ENCODE data around the gene FRY. TPM values are rescaled to one million over a fixed set of nuclear protein-coding genes. Genes with fewer than 3 reads are reported as not detected.

The FRY gene
- total and polyA plus RNA-seq, 2 of the 13 experiments (the other 11 are each of a cell fraction or from before 2014, with no cell fraction given) = 8.2 to 13.1 TPM

GRCh38 chr13:32135655-32136054, 104.1 kb downstream of the FRY start:
- ChIA-PET CTCF (ENCODE audit: low intra/inter-chr PET ratio, low total read pairs) (no interaction called here), POLR2A (no interaction called here)
- Histone ChIP-seq H3K36me3 (replicated peaks in 1 of 2; ENCODE audit: control insufficient read depth in 1 of 2, insufficient read depth in 2 of 2, low read length in 2 of 2) (peaks cover 2% of the 10 kb centered on the region in 2 experiments; a peak in 1 of 5 replicates), H3K9ac (ENCODE audit: insufficient read depth, low read depth, low read length) (no peak overlapping the region), H3K9me3 (ENCODE audit: low read length) (no peaks in the 10 kb centered on the region), H3K27ac (ENCODE audit: extremely low read length, insufficient read depth, low read length) (no peak overlapping the region), H2AFZ (ENCODE audit: low read length) (no peak overlapping the region), H3K27me3 (ENCODE audit: control insufficient read depth in 1 of 2, insufficient read depth in 2 of 2, low read length in 2 of 2) (no peaks in the 10 kb centered on the region), H3K4me1 (ENCODE audit: insufficient read depth, low read length) (peaks cover 45% of the 10 kb centered on the region), H3K79me2 (ENCODE audit: insufficient read depth, low read length) (no peaks in the 10 kb centered on the region), H3K4me3 (replicated peaks in 1 of 3; ENCODE audit: insufficient read depth in 1 of 3, low read depth in 2 of 3, low read length in 3 of 3) (no peak overlapping the region), H4K20me1 (ENCODE audit: insufficient read depth, low read length) (no peaks in the 10 kb centered on the region), H3K4me2 (ENCODE audit: low read depth, low read length) (no peak overlapping the region)
- FAIRE-seq (no peak), ATAC-seq (no peak), DNase-seq (ENCODE audit: low spot score) (no peak)
- in situ Hi-C loops (cut with HindIII; ENCODE audit: extremely low pct_ligation_motif_present, low pct_unique_long_range_greater_than_20kb) = loop anchor here (25.0 kb wide), 1 partner anchor 98 kb away; the partner anchor contains the start of gene FRY
- BruUV-seq (replicated peaks) = no TSS peak
- WGBS (ENCODE audit: low lambda C conversion rate) = 90% methylated on average over 6 of the region's 6 CpGs
- intact Hi-C loops (cut with micrococcal nuclease; ENCODE audit: unreplicated experiment) = no loop called here
- TF ChIP-seq IKZF5 (CRISPR knock-in tag; IDR thresholded peaks at IDR 0.05) = no peak
- no peak for TF ChIP-seq IKZF4 (CRISPR knock-in tag; IDR thresholded peaks at IDR 0.05; ENCODE audit: borderline replicate concordance, low read depth, not compliant biosample characterization)
- no peak for TF ChIP-seq ZBTB46 (CRISPR knock-in tag; IDR thresholded peaks at IDR 0.05; ENCODE audit: borderline replicate concordance)
- TF ChIP-seq ZNF512 (CRISPR knock-in tag; IDR thresholded peaks at IDR 0.05) = no peak
- TF ChIP-seq ZNF12 (CRISPR knock-in tag; IDR thresholded peaks at IDR 0.05) = no peak
- no peak for TF ChIP-seq SKIL (CRISPR knock-in tag; IDR thresholded peaks at IDR 0.05; ENCODE audit: borderline replicate concordance)
- TF ChIP-seq HDAC6 (IDR thresholded peaks at IDR 0.05; ENCODE audit: low read depth, low read length) = no peak
- no peak for TF ChIP-seq HNRNPL (IDR thresholded peaks at IDR 0.05; ENCODE audit: low read depth, low read length)
- no peak for TF ChIP-seq ZNF740 (CRISPR knock-in tag; IDR thresholded peaks at IDR 0.05)
- TF ChIP-seq MYPOP (CRISPR knock-in tag; IDR thresholded peaks at IDR 0.05) = no peak
- no peak for TF ChIP-seq HDAC2 (CRISPR knock-in tag; IDR thresholded peaks at IDR 0.05)
- no peak for TF ChIP-seq TBX3 (IDR thresholded peaks at IDR 0.05; ENCODE audit: borderline replicate concordance)
- TF ChIP-seq RAD51 (IDR thresholded peaks at IDR 0.05; ENCODE audit: borderline replicate concordance) = no peak
- TF ChIP-seq ZFP36L2 (CRISPR knock-in tag; IDR thresholded peaks at IDR 0.05) = no peak
- no peak for TF ChIP-seq SNAI1 (CRISPR knock-in tag; IDR thresholded peaks at IDR 0.05; ENCODE audit: borderline replicate concordance)
- TF ChIP-seq KLF9 (CRISPR knock-in tag; IDR thresholded peaks at IDR 0.05; ENCODE audit: low read depth) = no peak
- TF ChIP-seq MXD3 (CRISPR knock-in tag; IDR thresholded peaks at IDR 0.05) = no peak

All from HepG2 (cell line).